ENCODE data around the gene CFAP300. TPM values are rescaled to one million over a fixed set of nuclear protein-coding genes. Genes with fewer than 3 reads are reported as not detected.

The CFAP300 gene
- total RNA-seq, 1 experiment from 2014 or later, result 1.7 TPM

DNA sequence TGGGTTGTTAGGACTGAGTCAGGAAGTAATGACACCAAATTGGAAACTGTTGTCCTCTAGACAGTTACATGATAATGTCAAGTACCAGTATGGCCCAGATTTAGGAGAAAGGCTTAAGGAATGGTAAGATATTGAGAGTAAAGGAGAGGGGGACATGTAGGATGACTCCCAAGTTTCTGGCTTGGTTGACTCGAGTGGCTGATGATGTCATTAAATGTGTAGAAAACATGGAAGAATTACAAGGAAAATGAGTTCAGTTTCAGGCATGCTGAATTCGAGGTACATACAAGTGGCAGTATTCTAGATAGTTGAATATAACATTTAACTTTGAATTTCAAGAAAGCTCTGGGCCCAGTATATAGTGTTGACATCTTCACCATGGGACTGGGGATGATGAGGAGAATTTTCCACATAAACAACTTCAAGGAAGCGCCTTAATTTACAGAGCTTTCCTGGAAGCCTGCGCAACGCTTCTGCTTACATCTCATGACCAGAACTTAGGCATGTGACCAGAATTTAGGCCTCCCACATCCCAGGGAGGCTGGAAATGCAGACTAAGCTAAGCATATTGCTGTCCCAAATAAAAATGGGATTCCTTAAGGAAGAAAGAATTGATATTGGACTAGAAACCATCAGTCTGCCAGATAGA lies 3.8 kb downstream of the CFAP300 start:
- H3K23ac ChIP-seq (ENCODE audit: insufficient read length, low read depth, low read length), result no peak overlapping the region
- no peaks in the 10 kb centered on the region for H4K20me1 ChIP-seq (ENCODE audit: control insufficient read depth, insufficient read depth, insufficient read length)
- no peaks in the 10 kb centered on the region for H3K4me1 ChIP-seq (ENCODE audit: insufficient read depth, low read length)
- H3K23me2 ChIP-seq (ENCODE audit: insufficient read length, low read depth, low read length, poor library complexity, severe bottlenecking), result peaks cover 9% of the 10 kb centered on the region
- H2AK5ac ChIP-seq (ENCODE audit: insufficient read length, low read length), result no peak overlapping the region
- no peak overlapping the region for H2BK12ac ChIP-seq (ENCODE audit: insufficient read length, low read depth, low read length)
- TF ChIP-seq, protein P1, sequence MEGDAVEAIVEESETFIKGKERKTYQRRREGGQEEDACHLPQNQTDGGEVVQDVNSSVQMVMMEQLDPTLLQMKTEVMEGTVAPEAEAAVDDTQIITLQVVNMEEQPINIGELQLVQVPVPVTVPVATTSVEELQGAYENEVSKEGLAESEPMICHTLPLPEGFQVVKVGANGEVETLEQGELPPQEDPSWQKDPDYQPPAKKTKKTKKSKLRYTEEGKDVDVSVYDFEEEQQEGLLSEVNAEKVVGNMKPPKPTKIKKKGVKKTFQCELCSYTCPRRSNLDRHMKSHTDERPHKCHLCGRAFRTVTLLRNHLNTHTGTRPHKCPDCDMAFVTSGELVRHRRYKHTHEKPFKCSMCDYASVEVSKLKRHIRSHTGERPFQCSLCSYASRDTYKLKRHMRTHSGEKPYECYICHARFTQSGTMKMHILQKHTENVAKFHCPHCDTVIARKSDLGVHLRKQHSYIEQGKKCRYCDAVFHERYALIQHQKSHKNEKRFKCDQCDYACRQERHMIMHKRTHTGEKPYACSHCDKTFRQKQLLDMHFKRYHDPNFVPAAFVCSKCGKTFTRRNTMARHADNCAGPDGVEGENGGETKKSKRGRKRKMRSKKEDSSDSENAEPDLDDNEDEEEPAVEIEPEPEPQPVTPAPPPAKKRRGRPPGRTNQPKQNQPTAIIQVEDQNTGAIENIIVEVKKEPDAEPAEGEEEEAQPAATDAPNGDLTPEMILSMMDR (conservative IDR thresholded peaks at IDR 0.05), result no peak
- H2BK20ac ChIP-seq (ENCODE audit: low read depth, low read length, poor library complexity, severe bottlenecking), result no peak overlapping the region
- no peak overlapping the region for H3K56ac ChIP-seq (ENCODE audit: insufficient read length, low read depth, low read length)
- no peak overlapping the region for H3K9ac ChIP-seq (ENCODE audit: extremely low read depth, insufficient read length, low read length)
- no peak overlapping the region for H3K4ac ChIP-seq (ENCODE audit: low read depth, low read length)
- H3K27me3 Mint-ChIP-seq (ENCODE audit: low read depth), result peaks cover 14% of the 10 kb centered on the region
- no peak overlapping the region for H4K91ac ChIP-seq (ENCODE audit: insufficient read length, low read depth, low read length)
- peaks cover 13 to 14% of the 10 kb centered on the region in 2 experiments for H3K4me1 Mint-ChIP-seq
- H3K27me3 ChIP-seq (ENCODE audit: insufficient read depth, low read length), result no peaks in the 10 kb centered on the region
- H3T11ph ChIP-seq (ENCODE audit: low read length), result no peak overlapping the region
- no peak overlapping the region for H3K14ac ChIP-seq (ENCODE audit: insufficient read depth, low read length)
- no peak overlapping the region for H2BK120ac ChIP-seq (ENCODE audit: low read depth, low read length, poor library complexity, severe bottlenecking)
- DNase-seq, result no peak
- WGBS (ENCODE audit: extremely low coverage, insufficient read length, low lambda C conversion rate), result no CpG with 5 or more reads among the region's 5 CpGs
- H3K36me3 Mint-ChIP-seq (ENCODE audit: insufficient read depth in 1 of 3, low read depth in 3 of 3), result no peaks in the 10 kb centered on the region
- H2AFZ ChIP-seq (ENCODE audit: low read length), result no peak overlapping the region
- H3K9me3 ChIP-seq (ENCODE audit: control insufficient read depth, low read depth, low read length), result no peaks in the 10 kb centered on the region
- H4K8ac ChIP-seq (replicated peaks; ENCODE audit: insufficient read length, low read depth, low read length), result no peak overlapping the region
- H3K9me3 Mint-ChIP-seq, result no peaks in the 10 kb centered on the region
- H2BK15ac ChIP-seq (ENCODE audit: low read depth, low read length), result no peak overlapping the region
- no peak overlapping the region for H4K5ac ChIP-seq (ENCODE audit: insufficient read length, low read depth, low read length)
- H3K18ac ChIP-seq (ENCODE audit: insufficient read length, low read depth, low read length), result no peak overlapping the region
- H2BK5ac ChIP-seq (ENCODE audit: insufficient read length, low read length), result no peak overlapping the region
- no peak overlapping the region for H3K4me3 Mint-ChIP-seq
- H3K79me2 ChIP-seq (ENCODE audit: insufficient read depth, low read length), result no peaks in the 10 kb centered on the region
- H3K27ac Mint-ChIP-seq, result no peak overlapping the region
- no peaks in the 10 kb centered on the region for H3K79me1 ChIP-seq (ENCODE audit: insufficient read depth, low read depth, low read length, poor library complexity, severe bottlenecking)
- H3K27ac ChIP-seq (ENCODE audit: insufficient read length, low read depth, low read length), result no peak overlapping the region
- no peak overlapping the region for H3K4me2 ChIP-seq (ENCODE audit: insufficient read depth, insufficient read length, low read length)
